Measurements from ENCODE around the gene SHANK2.

DNA sequence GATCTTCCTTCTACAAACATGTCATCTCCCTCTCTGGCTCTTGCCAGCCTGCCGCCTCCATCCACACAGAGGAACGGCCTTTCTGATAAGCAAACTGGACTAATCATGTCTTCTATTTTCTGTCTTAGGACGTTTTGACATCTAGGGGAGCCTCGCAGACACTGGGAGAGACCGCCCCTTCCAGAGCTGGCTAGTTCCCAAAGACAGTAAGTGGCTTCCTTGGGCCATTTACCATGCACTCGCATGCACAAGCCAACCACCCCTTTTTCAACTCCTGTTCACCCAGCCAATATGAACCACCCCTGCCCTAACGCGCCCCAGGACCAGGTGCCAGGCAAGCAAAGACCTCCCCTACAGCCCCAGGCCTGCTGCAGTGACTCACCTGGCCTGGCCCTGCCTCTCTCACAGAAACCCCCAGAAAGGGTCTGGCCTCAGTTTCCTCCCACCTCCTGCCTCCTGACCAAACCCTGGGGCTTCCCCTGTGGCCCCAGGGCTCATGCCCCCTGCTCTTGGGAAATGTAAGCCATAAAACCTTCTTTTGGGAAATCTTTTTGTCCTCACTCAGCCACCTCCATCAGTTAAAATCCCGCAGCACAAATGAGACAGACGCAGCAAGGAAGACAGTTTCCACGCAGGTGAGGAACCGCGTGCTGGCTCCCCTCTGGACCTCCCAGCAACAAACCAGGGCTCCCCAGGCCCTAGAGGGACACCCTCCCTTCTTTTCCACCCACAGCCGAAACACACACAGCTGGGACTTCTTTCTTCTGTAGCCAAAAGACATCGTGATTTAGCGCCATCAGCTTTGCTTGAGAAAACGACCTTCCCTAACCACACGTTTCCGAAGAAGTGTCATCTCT lies 38.5 kb downstream of the SHANK2 start:
- TF ChIP-seq JUNB (IDR thresholded peaks at IDR 0.05), result no peak
- TF ChIP-seq SRF (IDR thresholded peaks at IDR 0.05; ENCODE audit: low read depth in 2 of 2, low read length in 2 of 2), result no peak
- TF ChIP-seq, protein P1, sequence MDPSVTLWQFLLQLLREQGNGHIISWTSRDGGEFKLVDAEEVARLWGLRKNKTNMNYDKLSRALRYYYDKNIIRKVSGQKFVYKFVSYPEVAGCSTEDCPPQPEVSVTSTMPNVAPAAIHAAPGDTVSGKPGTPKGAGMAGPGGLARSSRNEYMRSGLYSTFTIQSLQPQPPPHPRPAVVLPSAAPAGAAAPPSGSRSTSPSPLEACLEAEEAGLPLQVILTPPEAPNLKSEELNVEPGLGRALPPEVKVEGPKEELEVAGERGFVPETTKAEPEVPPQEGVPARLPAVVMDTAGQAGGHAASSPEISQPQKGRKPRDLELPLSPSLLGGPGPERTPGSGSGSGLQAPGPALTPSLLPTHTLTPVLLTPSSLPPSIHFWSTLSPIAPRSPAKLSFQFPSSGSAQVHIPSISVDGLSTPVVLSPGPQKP (IDR thresholded peaks at IDR 0.05; ENCODE audit: low read depth, low read length), result no peak
- no peak for TF ChIP-seq TAF1 (IDR thresholded peaks at IDR 0.05; ENCODE audit: borderline replicate concordance, low read depth, low read length)

Measured in GM12878 (cell line).